HepG2 (cell line): Measurements from ENCODE around the gene PLD4. TPM values are rescaled to one million over a fixed set of nuclear protein-coding genes. Genes with fewer than 3 reads are reported as not detected.

ENCODE experiments used
- ATAC-seq: fragments of 200-7000 bp; cut with Tn5 transposase; 3 replicates; pipeline ENCODE4 v1.9.1; 2020; ENCODE audit warnings: mild to moderate bottlenecking, moderate library complexity
- BruUV-seq: library from RNA; stranded (reverse); fragments of 400-500 nt; replicated peaks from 2 replicates; lab custom pipeline; 2021; lab: Mats Ljungman, UMichigan
- CTCF ChIA-PET: fragments of 300-600 bp; formaldehyde crosslinking; extraction: SDS; loops from one replicate; lab custom pipeline; 2021; ENCODE audit warnings: low total read pairs, inconsistent platforms, low intra/inter-chr PET ratio; lab: Yijun Ruan, JAX
- POLR2A ChIA-PET: fragments of 350-600 bp; sonication (Branson Sonifier 250); formaldehyde crosslinking; loops from one replicate; lab custom pipeline; 2020; ENCODE audit warnings: antibody characterized with exemption, inconsistent platforms; lab: Yijun Ruan, JAX
- DNase-seq: peaks from one replicate; pipeline ENCODE4 v3.0.0-alpha.2; 2015; ENCODE audit warnings: low spot score
- FAIRE-seq: peaks from 3 replicates; lab custom pipeline; 2011; peaks lifted over from hg19 to GRCh38; lab: Jason Lieb, UNC
- H2AFZ ChIP-seq: one replicate; pipeline ENCODE4 v1.6.1; 2011; ENCODE audit warnings: low read length, inconsistent platforms
- H3K27ac ChIP-seq: fragments of 300-600 bp; 3 replicates; pipeline ENCODE4 v1.8.0; 2011; ENCODE audit warnings: mixed run types, mild to moderate bottlenecking, mixed read lengths, low read length, inconsistent platforms; ENCODE audit not compliant: insufficient read depth; ENCODE audit errors: extremely low read length
- H3K27me3 ChIP-seq, 2 experiments: fragments of 200-600 bp in 1 of 2; 2 replicates in 1 of 2; 3 replicates in 1 of 2; pipeline versions ENCODE4 v1.6.0 to v1.8.0; 2011; ENCODE audit warnings: low read length in 2 of 2, mild to moderate bottlenecking in 2 of 2, moderate library complexity in 2 of 2, inconsistent platforms in 1 of 2; ENCODE audit not compliant: insufficient read depth in 2 of 2, control insufficient read depth in 1 of 2
- H3K36me3 ChIP-seq, 2 experiments: fragments of 200-600 bp in 1 of 2; replicated peaks in 1 of 2; 2 replicates in 1 of 2; 3 replicates in 1 of 2; pipeline versions ENCODE4 v1.5.1 to v1.8.0; 2011; ENCODE audit warnings: low read length in 2 of 2, inconsistent platforms in 1 of 2; ENCODE audit not compliant: insufficient read depth in 2 of 2, control insufficient read depth in 1 of 2
- H3K4me1 ChIP-seq: 2 replicates; pipeline ENCODE4 v1.5.1; 2012; ENCODE audit warnings: low read length, inconsistent platforms; ENCODE audit not compliant: insufficient read depth
- H3K4me2 ChIP-seq: 2 replicates; pipeline ENCODE4 v1.6.0; 2011; ENCODE audit warnings: low read depth, low read length, inconsistent platforms
- H3K4me3 ChIP-seq, 3 experiments: fragments of 200-600 bp in 1 of 3; sonication (generic), shearing (Covaris generic) in 1 of 3; replicated peaks in 1 of 3; 2 replicates each; pipeline ENCODE4 v1.5.1; 2011 to 2016; ENCODE audit warnings: low read length in 3 of 3, inconsistent platforms in 2 of 3, low read depth in 2 of 3, mild to moderate bottlenecking in 2 of 3, control low read depth in 1 of 3, mixed read lengths in 1 of 3; ENCODE audit not compliant: insufficient read depth in 1 of 3
- H3K79me2 ChIP-seq: one replicate; pipeline ENCODE4 v1.6.1; 2011; ENCODE audit warnings: low read length, inconsistent platforms; ENCODE audit not compliant: insufficient read depth
- H3K9ac ChIP-seq: 2 replicates; pipeline ENCODE4 v1.6.0; 2011; ENCODE audit warnings: mild to moderate bottlenecking, low read depth, low read length, inconsistent platforms; ENCODE audit not compliant: insufficient read depth
- H3K9me3 ChIP-seq: 2 replicates; pipeline ENCODE4 v1.5.1; 2012; ENCODE audit warnings: mild to moderate bottlenecking, low read length
- H4K20me1 ChIP-seq: 2 replicates; pipeline ENCODE4 v1.6.0; 2011; ENCODE audit warnings: inconsistent platforms, mild to moderate bottlenecking, low read length, moderate library complexity; ENCODE audit not compliant: insufficient read depth
- AGO2 ChIP-seq: fragments of 200-400 bp; formaldehyde crosslinking; optimal IDR thresholded peaks from 2 replicates; pipeline ENCODE3; 2017; ENCODE audit warnings: mild to moderate bottlenecking, low read depth, low read length, moderate library complexity
- WGBS: methylation state at CpG from one replicate; pipeline ENCODE4 v1.1.6; 2017; ENCODE audit warnings: low lambda C conversion rate; 5-methylcytosine and 5-hydroxymethylcytosine counted together
- in situ Hi-C: cut with HindIII; loops from 2 replicates; pipeline ENCODE4 v1.10.0; 2017; ENCODE audit warnings: low pct_unique_long_range_greater_than_20kb; ENCODE audit not compliant: extremely low pct_ligation_motif_present
- intact Hi-C: fragments of 100-400 bp; cut with micrococcal nuclease; formaldehyde crosslinking; loops from one replicate; pipeline ENCODE4 v1.10.0; 2022; ENCODE audit not compliant: unreplicated experiment
- polyA plus RNA-seq, 8 experiments: library from polyadenylated mRNA; depleted of rRNA in 3 of 8; stranded (reverse) in 7 of 8; unstranded in 1 of 8; fragments of >200 nt; fragmentation: Illumina TruSeq in 4 of 8; extraction: Trizol in 4 of 8; gene quantifications; 2 replicates each; pipeline versions ENCODE4 v1.2.1 to v1.2.3, GENCODE V29; 2011 to 2016; ENCODE audit warnings: low read depth in 4 of 8, missing spikeins in 1 of 8, mixed read lengths in 1 of 8; ENCODE audit not compliant: insufficient read depth in 1 of 8
- total RNA-seq, 5 experiments: library from RNA; depleted of rRNA; stranded (reverse); fragments of >200 nt; fragmentation: Illumina TruSeq; extraction: Trizol; gene quantifications; 2 replicates each; pipeline ENCODE4 v1.2.3, GENCODE V29; 2016; ENCODE audit warnings: low read depth in 1 of 5
- TF ChIP-seq, protein P1 (sequence below): sonication (generic); formaldehyde crosslinking; IDR thresholded peaks from 2 replicates; pipeline ENCODE4 v1.4.0; 2020; ENCODE audit warnings: missing genetic modification reagents, borderline replicate concordance
- TF ChIP-seq, protein P2 (sequence below): sonication (generic); formaldehyde crosslinking; IDR thresholded peaks from 2 replicates; pipeline ENCODE4 v1.5.0; 2020; ENCODE audit warnings: mild to moderate bottlenecking, missing genetic modification reagents, moderate library complexity

The PLD4 gene
- total and polyA plus RNA-seq, 2 of the 13 experiments (the other 11 are each of a cell fraction or from before 2014, with no cell fraction given) = not detected

DNA sequence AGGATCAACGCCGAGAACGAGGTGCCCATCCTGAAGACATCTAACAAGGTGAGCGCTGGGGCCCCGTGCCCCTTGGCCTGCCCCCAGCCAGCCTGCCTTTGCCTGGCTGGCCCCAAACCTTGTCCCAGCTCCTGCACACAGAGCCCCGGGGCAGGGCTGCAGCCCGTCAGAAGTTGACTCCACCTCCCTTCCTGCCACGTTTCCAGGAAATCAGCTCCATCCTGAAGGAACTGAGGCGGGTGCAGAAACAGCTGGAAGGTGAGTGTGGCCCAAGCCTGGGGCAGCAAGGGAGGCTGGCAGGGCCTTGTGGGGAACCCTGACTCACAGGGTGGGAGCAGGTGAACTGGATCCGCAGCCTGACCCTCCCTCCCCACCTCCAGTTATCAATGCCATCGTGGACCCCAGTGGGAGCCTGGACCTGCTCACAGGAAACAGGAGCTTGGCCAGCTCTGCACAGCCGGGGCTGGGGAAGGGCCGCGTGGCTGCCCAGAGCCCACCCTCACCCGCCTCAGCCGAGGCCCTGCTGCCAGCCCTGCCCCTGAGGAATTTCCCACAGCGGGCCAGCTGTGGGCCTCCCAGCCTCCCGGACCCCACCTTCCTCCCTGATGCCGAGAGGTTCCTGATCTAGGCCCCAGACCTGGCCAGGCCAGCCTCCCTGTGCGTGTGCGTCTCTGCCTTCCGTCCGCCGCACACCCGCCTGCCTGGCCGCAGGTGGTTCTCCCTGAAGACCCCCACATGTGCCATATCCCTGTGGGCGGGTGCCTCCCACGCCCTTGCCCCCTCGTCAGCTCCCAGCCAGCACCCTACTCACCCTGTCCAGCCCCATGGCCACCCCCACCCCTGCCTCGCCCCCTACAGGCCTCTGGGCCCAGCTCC, 30.1 kb upstream of the PLD4 start:
- intact Hi-C loops = no loop called here
- Histone ChIP-seq H3K4me3 (no peak overlapping the region), H3K9ac (no peak overlapping the region), H3K4me1 (peaks cover 9% of the 10 kb centered on the region; the same call in 1 of the 2 replicates), H2AFZ (no peak overlapping the region), H3K79me2 (no peaks in the 10 kb centered on the region), H4K20me1 (no peaks in the 10 kb centered on the region), H3K27ac (no peak overlapping the region), H3K27me3 (peaks cover 0 to 7% of the 10 kb centered on the region in 2 experiments; a peak in 2 of 5 replicates), H3K36me3 (no peaks in the 10 kb centered on the region), H3K9me3 (no peaks in the 10 kb centered on the region), H3K4me2 (no peak overlapping the region)
- ChIA-PET POLR2A (interaction anchor here (1.1 to 1.8 kb wide), 3 partner anchors 18 to 68 kb away, joined by 3 to 6 read pairs (median 3); partner anchors contain the start of gene CEP170B), CTCF (interaction anchor here (0.8 kb wide), 1 partner anchor 151 kb away, joined by 3 read pairs; no protein-coding TSS in a partner anchor)
- TF ChIP-seq, protein P1, sequence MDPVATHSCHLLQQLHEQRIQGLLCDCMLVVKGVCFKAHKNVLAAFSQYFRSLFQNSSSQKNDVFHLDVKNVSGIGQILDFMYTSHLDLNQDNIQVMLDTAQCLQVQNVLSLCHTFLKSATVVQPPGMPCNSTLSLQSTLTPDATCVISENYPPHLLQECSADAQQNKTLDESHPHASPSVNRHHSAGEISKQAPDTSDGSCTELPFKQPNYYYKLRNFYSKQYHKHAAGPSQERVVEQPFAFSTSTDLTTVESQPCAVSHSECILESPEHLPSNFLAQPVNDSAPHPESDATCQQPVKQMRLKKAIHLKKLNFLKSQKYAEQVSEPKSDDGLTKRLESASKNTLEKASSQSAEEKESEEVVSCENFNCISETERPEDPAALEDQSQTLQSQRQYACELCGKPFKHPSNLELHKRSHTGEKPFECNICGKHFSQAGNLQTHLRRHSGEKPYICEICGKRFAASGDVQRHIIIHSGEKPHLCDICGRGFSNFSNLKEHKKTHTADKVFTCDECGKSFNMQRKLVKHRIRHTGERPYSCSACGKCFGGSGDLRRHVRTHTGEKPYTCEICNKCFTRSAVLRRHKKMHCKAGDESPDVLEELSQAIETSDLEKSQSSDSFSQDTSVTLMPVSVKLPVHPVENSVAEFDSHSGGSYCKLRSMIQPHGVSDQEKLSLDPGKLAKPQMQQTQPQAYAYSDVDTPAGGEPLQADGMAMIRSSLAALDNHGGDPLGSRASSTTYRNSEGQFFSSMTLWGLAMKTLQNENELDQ (CRISPR knock-in tag) = no peak
- peak; percentile 17 for TF ChIP-seq AGO2
- TF ChIP-seq, protein P2, sequence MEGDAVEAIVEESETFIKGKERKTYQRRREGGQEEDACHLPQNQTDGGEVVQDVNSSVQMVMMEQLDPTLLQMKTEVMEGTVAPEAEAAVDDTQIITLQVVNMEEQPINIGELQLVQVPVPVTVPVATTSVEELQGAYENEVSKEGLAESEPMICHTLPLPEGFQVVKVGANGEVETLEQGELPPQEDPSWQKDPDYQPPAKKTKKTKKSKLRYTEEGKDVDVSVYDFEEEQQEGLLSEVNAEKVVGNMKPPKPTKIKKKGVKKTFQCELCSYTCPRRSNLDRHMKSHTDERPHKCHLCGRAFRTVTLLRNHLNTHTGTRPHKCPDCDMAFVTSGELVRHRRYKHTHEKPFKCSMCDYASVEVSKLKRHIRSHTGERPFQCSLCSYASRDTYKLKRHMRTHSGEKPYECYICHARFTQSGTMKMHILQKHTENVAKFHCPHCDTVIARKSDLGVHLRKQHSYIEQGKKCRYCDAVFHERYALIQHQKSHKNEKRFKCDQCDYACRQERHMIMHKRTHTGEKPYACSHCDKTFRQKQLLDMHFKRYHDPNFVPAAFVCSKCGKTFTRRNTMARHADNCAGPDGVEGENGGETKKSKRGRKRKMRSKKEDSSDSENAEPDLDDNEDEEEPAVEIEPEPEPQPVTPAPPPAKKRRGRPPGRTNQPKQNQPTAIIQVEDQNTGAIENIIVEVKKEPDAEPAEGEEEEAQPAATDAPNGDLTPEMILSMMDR (CRISPR knock-in tag) = peak; percentile 1; the same call in 1 of the 2 replicates
- in situ Hi-C loops = no loop called here
- whole genome bisulfite sequencing = 91% methylated on average over 23 of the region's 30 CpGs
- ATAC-seq (peak; percentile 27), FAIRE-seq (no peak), DNase-seq (no peak)
- no TSS peak for BruUV-seq
